ENCODE measurements around the gene CLMN.
"Not testable (repeated sequence)": the region's sequence is repeated elsewhere in the genome, so short reads cannot be mapped to it uniquely, and the experiment has no call there.

The CLMN gene

DNA sequence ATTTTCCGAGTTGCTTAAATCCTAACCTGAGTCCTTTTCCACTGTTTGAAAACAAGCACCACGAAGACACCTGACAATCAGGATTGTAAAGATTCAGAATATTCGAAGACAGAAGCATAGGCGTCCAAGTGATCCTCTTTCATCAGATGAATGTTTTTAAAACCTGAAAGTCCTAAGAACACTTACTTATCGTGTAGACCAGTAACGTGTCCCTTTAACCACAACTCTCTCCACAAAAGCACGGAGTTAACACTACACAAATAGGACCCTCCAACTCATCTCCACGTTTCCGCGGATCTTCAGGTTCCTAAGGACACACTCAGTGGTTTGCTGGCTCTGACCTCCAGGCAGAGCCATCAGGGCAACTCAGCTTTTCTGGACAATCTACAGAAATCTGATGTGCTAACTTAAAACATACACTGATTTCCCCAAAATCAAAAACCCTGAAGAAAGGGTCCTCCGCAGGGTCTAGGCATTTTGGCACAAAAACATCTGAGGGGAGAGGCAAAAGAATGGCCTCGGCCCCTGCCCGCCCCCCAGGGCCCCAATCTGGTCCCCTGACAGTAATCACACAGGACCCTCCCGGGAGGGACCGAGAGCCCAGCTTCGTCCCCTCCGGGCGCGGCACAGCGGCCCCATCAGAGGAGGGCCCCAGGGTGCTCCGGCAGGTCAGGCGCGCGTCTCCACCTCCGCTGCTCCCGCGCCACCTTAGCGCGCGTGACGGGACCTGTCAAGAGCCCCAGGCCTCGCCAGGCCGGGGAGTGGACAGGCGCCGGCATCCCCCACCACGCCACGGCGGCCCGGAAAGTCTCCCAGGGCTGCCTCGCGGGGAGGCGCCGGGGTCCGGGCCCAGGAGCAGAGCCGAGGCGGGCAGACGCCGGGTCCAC lies 163.3 kb downstream of the CLMN start:
- DNase-seq = no peak

DNA sequence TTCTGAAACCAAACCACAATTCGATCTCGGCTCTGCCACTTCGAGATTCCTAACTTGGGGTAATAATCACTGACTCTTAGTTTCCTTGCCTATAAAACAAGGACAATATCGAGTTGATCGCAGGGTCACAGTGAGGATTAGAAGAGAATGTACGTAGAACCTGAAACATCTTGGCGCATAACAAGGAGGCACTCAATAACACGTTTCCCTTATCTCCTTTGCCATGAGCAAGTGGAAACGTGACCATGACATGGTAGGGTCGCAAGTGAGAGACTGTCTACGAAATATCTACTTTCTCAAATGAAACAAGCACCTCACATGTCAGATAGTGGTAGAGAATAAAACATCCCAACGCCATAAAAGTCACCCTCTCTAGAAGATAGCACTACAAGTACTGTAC lies 164.7 kb downstream of the CLMN start:
- DNase-seq = no peak

GRCh38 chr14:95153866-95154265 lies 165.8 kb downstream of the CLMN start:
- no peak for DNase-seq

DNA sequence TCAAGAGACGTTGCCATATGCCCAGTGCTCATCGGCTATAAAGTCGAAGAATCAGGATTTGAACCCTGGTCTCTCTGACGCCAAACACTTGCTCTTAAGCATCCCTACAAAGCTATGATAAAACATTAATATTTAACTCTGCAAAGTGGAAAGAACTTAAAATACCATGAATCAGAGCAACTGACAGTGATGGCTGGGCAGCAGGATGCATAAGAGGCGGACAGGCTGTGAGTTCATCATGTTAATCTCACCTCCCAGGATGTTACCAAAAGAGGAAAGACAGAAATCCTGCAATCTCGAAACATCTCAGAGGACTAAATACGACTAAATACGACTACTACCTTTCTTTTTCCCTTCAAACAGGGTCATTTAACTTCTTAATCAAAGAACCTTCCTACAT lies 168.1 kb downstream of the CLMN start:
- DNase-seq = no peak

DNA sequence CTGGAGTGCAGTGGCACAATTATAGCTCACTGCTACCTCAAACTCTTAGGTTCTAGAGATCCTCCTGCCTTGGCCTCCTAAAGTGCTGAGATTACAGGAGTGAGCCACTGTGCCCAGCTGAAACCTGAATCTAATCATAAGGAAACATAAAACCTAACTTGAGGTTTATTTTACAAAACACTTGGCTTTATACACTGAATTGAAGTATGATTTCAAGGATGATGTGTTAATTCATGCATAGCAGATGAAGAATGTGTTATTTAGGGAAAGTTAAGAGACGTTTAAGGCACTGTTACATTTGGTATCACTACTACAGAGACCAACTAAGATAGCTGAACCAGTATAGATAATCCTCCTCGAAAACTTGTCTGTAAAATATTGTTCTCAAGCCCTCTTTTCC lies 168.8 kb downstream of the CLMN start:
- no peak for DNase-seq

- no peak for DNase-seq
These were observed 170.3 kb downstream of the CLMN start for GRCh38 chr14:95149441-95149840.

- DNase-seq = no peak
These were observed 172.1 kb downstream of the CLMN start for GRCh38 chr14:95147597-95147996.

GRCh38 chr14:95146079-95146771 lies 173.5 kb downstream of the CLMN start:
- no peak for DNase-seq

DNA sequence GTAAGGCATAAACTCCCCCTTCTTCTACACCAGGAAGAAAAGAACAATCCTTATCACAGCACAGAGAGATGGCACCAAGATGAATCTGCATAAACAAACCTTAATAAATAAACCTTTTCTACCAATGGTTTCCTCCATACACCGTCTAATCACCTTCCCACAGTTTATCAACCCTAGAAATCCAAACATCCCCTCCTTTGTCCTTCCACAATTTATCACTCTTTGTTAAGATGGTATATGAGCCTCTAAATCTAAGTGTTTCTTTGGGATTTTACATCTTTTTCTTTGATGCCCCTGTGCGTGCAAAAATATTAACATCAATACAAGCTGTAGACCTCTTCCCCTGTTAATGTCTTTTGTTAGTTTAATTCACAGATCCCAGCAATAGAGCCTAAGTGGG lies 174.9 kb downstream of the CLMN start:
- DNase-seq = no peak

GRCh38 chr14:95143808-95144620 lies 175.7 kb downstream of the CLMN start:
- no peak for DNase-seq

DNA sequence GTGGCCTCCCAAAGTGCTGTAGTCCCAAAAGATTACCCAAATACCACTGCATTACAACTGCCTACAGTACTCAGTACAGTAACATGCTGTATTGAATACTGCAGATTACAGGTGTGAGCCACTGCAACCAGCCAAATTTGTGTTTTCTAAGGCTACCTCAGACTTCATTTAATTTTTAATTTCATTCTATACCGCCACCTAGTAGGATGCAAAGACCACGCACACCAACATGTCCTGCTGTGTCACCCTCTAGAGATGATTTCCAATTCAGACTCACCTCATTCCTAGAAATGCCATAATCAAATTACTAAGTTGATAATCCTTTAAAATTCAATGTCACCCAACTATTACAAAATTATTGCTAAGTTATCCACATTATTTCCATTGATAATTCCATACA lies 177.5 kb downstream of the CLMN start:
- DNase-seq = no peak

DNA sequence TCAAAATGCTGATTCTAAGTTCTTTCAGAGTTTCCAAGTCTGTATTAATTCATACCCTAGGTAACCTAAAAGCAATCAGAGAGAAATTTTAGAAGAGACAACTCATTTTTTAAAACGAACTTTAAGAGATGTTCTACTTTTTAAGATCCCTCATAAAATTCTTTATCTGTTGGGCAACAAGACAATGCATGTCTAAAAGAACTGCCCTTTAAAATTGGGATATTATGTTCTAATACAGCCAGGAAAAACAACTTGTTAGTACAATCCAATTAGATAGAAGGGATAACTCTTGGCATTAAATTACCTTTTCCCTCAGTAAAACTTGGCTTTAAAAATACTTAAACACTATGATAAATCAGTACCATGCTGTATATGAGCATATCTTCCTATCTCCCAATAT lies 178.0 kb downstream of the CLMN start:
- no peak for DNase-seq

GRCh38 chr14:95140060-95140858 lies 179.4 kb downstream of the CLMN start:
- DNase-seq = no peak

DNA sequence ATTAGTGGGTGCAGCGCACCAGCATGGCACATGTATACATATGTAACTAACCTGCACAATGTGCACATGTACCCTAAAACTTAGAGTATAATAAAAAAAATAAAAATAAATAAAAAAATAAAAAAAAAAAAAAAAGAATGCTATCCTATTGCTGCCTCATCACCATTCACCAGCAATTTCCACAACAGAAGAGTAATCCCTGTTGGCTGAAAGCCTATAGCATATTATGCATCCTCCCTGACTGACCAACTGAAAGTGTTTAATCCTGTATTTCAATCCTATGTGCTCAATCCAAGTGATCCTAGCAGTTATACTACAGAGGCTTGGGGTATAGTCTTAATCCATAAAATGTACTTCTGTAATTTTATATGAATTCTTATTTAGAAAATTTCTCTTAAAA lies 180.8 kb downstream of the CLMN start:
- no peak for DNase-seq

DNA sequence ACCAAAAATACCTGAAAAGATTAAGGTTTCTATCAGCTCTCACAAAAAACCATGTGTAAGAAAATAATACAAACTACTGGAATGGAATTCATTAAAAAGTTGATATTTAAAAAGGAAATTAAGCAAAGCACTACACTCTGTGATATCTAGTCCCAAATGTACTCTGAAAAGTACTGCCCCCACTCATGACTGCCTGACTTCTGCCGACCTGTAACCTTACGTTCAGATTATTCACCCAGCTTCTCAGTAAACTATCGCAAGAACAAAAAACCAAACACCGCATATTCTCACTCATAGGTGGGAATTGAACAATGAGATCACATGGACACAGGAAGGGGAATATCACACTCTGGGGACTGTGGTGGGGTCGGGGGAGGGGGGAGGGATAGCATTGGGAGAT lies 181.3 kb downstream of the CLMN start:
- DNase-seq = not testable (repeated sequence)

- no peak for DNase-seq
These were observed 181.9 kb downstream of the CLMN start for GRCh38 chr14:95137804-95138167.

GRCh38 chr14:95137164-95137803 lies 182.4 kb downstream of the CLMN start:
- no peak for DNase-seq

- DNase-seq = no peak
These were observed 183.1 kb downstream of the CLMN start for GRCh38 chr14:95136631-95137030.

- no peak for DNase-seq
These were observed 185.3 kb downstream of the CLMN start for GRCh38 chr14:95134304-95134933.

GRCh38 chr14:95133282-95133681 lies 186.4 kb downstream of the CLMN start:
- no peak for DNase-seq

- DNase-seq = no peak
These were observed 186.9 kb downstream of the CLMN start for GRCh38 chr14:95132760-95133159.

All from activated gamma-delta T cell (primary cell).